ACHN (cell line): ENCODE measurements around the gene C1orf198.
"Not testable (repeated sequence)": the region's sequence is repeated elsewhere in the genome, so short reads cannot be mapped to it uniquely, and the experiment has no call there.

Source experiments
- DNase-seq: peaks from one replicate; pipeline ENCODE4 v3.0.0-alpha.2; 2015
- in situ Hi-C: cut with HindIII; loops from 2 replicates; pipeline ENCODE4 v1.10.0; 2017; ENCODE audit warnings: low sequenced_read_pairs, low pct_ligation_motif_present, low pct_unique_long_range_greater_than_20kb

The C1orf198 gene

GRCh38 chr1:230849451-230850224 lies 18.7 kb downstream of the C1orf198 start:
- peak; percentile 78 for DNase-seq
- in situ Hi-C loops: no loop called here

DNA sequence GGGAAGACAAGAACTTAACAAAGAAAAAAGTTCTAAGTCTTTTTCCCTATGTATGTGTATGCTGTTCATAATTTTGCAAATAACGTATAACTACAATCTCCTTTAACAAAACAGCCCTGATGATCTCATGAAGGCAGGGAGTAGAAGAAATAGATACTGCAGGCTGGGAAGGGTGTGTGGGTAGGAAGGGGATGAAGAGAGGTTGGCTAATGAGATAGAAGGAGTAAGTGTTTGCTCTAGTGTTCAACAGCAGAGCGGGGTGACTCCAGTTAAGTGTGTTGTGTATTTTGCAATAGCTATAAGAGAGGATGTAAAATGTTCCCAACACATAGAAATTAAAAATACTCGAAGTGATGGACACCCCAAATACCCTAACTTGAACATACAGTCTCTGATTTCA lies 20.1 kb downstream of the C1orf198 start:
- no peak for DNase-seq
- in situ Hi-C loops: no loop called here

DNA sequence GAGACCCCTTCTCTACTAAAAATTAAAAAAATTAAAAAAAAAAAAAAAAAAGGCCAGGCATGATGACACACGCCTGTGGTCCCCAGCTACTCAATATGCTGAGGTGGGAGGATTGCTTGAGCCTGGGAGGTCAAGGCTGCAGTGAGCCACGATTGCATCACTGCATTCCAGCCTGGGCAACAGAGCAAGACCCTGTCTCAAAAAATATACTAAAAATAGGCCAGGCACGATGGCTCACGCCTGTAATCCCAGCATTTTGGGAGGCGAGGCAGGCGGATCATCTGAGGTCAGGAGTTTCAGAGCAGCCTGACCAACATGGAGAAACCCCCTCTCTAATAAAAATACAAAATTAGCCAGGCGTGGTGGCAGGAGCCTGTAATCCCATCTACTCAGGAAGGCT lies 23.1 kb downstream of the C1orf198 start:
- not testable (repeated sequence) for DNase-seq

GRCh38 chr1:230844561-230844960 lies 23.8 kb downstream of the C1orf198 start:
- DNase-seq: no peak
- in situ Hi-C loops: no loop called here

More for the DNA sequence above, 23.1 kb downstream of the C1orf198 start:
- in situ Hi-C loops: not testable (repeated sequence)

GRCh38 chr1:230843503-230844309 lies 24.6 kb downstream of the C1orf198 start:
- in situ Hi-C loops: no loop called here

DNA sequence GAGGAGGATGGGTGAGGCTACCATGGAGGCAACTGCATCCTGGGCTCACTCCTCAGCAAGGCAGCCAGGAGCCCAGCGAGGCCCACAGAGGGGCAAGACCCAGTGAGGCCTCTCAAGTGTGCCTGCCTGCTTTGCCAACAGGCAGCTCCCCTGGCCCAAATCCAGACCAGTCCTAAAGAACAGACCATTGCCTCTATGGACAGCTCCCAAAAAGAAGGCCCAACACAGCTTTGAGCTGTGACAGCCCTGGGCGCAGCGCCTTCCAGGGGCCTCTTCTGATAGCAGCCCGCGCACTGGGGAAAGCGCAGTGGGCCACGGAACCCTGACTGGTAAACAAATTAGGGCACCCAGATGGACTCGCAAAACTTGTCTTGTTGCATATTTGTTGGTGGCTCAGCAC lies 25.5 kb downstream of the C1orf198 start:
- in situ Hi-C loops: no loop called here
- no peak for DNase-seq

More at GRCh38 chr1:230843503-230844309, 24.6 kb downstream of the C1orf198 start:
- no peak for DNase-seq

DNA sequence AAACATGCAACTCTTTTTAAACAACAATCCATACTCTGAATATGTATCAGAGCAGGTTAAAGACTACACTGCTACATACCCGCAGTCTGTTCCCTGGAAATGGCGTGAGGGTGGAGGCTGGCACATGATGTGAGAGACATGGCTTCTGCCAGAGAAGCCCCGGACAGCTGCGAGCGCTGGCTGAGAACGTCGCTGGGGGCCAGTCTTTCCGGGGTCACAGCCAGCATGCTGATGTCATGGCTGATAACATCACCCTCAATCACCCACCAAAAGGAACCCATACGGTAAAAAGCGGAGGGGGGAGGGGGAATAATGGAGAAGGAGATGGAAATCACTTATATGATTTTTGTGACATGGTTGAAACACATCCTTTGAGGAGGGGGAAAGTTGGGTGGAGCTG lies 29.1 kb downstream of the C1orf198 start:
- in situ Hi-C loops: no loop called here
- DNase-seq: no peak

DNA sequence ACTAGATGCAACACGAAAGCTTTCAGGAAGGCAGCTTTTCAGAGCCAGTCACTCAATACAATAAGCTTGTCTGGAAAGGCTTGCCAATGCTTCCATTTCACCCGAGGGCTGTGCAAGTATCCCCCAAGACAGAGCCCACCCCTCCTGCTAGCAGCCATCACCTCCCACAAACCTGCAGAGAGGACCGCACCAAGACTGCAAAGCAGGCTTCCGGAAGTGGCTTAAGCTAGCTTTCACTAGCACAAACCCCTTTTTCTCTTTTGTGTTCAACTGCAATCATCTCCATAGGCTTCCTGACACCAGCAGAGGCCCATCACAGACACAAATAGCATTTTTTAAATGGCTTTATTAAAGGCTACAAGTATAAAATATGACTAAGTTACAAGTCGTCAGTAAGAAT lies 31.5 kb downstream of the C1orf198 start:
- in situ Hi-C loops: no loop called here
- no peak for DNase-seq

GRCh38 chr1:230836347-230836746 lies 32.0 kb downstream of the C1orf198 start:
- no peak for DNase-seq
- in situ Hi-C loops: no loop called here

- DNase-seq: no peak
- in situ Hi-C loops: no loop called here
Observed at GRCh38 chr1:230834292-230834691, 34.0 kb downstream of the C1orf198 start.

- no peak for DNase-seq
- in situ Hi-C loops: no loop called here
Observed at GRCh38 chr1:230833511-230833910, 34.8 kb downstream of the C1orf198 start.

- in situ Hi-C loops: no loop called here
- DNase-seq: no peak
Observed at GRCh38 chr1:230832476-230832875, 35.8 kb downstream of the C1orf198 start.

- no peak for DNase-seq
- in situ Hi-C loops: no loop called here
Observed at GRCh38 chr1:230831771-230832170, 36.5 kb downstream of the C1orf198 start.

DNA sequence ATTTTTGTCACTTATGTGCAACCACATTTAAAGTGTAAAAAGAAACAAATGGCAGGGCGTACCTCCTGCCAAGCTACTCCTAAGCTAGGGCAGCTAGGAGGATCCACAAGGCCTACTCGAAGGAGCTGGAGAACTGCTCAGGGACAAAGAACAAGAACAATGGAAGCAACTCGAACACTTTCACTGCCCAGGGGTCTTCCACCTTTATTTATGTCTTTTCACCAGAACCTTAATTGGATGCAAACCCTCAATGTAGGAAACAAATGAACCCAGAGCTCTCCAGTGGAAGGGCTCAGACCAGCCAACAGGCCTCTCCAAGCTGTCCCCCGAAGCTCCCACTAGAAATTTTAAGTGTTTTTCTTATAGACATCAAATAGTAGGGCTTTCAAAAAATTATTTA lies 39.9 kb downstream of the C1orf198 start:
- in situ Hi-C loops: no loop called here

DNA sequence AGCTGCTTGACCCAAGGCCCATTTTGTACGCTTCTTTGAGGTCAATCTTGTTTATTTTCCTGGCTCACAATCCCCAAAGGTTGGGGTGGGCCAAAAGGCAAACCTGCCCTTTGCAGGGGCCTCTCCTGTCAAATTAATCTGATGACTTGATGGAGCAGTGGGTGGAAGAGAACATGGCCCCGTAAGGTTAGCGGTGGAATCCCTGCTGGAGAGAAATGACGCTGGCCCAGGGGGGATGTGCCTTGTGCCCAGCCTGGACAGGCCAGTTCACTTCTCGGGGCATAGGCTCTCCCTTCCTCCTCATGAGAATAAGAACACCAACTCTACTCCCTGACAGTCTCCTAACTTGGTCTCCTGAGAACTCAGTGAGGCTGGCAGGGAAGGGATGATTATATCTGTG lies 40.5 kb downstream of the C1orf198 start:
- in situ Hi-C loops: no loop called here
- no peak for DNase-seq

More for the DNA sequence above, 39.9 kb downstream of the C1orf198 start:
- DNase-seq: no peak

DNA sequence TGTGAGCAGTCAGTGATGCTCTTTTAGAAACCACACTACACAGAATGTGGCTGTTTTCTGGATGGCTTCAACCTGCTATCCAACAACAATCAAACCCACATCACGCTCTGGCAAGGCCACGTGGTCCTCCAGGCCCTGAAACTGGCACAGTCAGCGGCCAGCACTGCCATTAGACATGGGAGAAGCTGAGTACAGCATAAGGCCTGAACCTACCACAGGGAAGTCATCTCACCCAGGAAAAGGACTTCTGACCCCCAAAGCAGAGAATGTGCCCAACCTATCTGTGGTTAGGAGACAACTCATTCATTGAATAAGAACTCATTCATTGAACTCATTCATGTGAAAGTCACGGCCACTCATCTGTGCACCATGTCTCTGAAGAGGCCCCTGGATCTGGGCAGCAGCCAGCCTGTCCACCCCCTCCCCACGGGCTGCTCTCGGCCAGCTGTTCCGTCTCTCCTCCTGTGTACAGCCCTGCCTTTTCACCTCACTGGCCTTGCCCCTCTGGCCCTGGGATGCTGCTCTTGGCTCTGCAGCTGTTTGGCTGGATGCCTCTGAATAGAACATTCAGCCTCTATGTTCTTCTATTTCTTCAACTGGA lies 41.1 kb downstream of the C1orf198 start:
- no peak for DNase-seq
- in situ Hi-C loops: no loop called here

DNA sequence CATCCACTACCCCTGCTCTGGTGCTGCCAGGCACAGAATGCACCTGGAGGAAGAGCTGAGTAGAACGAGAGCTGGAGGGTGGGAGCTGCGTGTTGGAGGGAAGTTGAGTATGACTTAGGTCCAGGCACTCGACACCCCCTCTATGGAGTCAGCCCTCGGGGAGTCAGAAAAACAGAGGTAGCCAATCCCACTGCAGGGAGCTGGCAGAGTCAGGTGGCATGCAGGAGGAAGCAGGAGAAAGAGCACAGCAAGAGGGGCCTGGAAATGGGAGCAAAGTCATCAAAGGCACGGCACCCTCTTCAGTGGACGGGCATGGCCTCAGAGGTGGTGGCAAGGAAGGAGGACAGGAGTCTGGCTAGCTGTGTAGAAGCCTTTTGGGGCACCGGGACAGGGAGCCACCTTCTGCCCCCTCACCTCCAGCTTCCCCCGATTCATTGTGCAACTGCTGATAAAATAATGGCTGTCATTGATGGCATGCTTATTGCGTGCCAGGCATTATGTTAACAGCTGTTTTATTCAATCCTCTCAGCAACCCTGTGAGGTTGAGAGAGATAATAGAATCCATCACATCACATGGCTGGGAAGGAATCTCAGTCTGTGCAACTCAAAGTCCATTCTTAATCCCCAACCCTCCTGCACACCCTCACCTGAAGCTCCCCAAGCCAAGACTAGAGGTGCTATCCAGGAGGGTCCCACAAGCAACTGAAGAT lies 42.0 kb downstream of the C1orf198 start:
- in situ Hi-C loops: no loop called here
- no peak for DNase-seq

- no peak for DNase-seq
- in situ Hi-C loops: no loop called here
Observed at GRCh38 chr1:230825761-230826160, 42.6 kb downstream of the C1orf198 start.
